Esophagus muscularis mucosa (tissue), 3 donors: ENCODE measurements around the gene MAP1B.

ENCODE experiments used
- CTCF ChIP-seq, 3 experiments: fragments of 200-600 bp in 2 of 3; fragments of 450-650 bp in 1 of 3; sonication (generic) in 2 of 3; IDR thresholded peaks; one replicate each; pipeline ENCODE4 v1.5.1; 2017 to 2019; ENCODE audit warnings: antibody characterized with exemption in 3 of 3, mild to moderate bottlenecking in 2 of 3, moderate library complexity in 1 of 3
- POLR2A ChIP-seq: fragments of 450-650 bp; IDR thresholded peaks from one replicate; pipeline ENCODE4 v1.6.1; 2017; ENCODE audit warnings: antibody characterized with exemption, moderate library complexity, mild to moderate bottlenecking, low read depth

GRCh38 chr5:72166070-72166979 is 59.0 kb downstream of the MAP1B start:
- TF ChIP-seq CTCF (IDR thresholded peaks at IDR 0.05) (no peak), POLR2A (no peak)
